Measurements from ENCODE around the gene ZNF763.

DNA sequence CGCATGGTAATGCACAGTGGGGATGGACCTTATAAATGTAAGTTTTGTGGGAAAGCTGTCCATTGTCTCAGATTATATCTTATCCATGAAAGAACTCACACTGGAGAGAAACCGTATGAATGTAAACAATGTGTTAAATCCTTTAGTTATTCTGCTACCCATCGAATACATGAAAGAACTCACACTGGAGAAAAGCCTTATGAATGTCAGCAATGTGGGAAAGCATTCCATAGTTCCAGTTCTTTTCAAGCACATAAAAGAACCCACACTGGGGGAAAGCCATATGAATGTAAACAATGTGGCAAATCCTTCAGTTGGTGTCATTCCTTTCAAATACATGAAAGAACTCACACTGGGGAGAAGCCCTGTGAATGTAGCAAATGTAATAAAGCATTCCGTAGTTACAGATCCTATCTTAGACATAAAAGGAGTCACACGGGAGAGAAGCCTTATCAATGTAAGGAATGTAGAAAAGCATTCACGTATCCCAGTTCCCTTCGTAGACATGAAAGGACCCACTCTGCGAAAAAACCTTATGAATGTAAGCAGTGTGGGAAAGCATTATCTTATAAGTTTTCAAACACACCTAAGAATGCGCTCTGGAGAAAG is 13.8 kb downstream of the ZNF763 start:
- TF ChIP-seq CTCF (IDR thresholded peaks at IDR 0.05) (no peak), POLR2A (IDR thresholded peaks at IDR 0.05) (no peak)
